GM18870 (cell line): ENCODE data around the gene PLA2G4A.
A peak's percentile ranks its signal among the peaks of the same experiment; 100 is the strongest.
"Not testable (repeated sequence)": the region's sequence is repeated elsewhere in the genome, so short reads cannot be mapped to it uniquely, and the experiment has no call there.

ENCODE experiments used
- ATAC-seq: cut with Tn5 transposase; IDR thresholded peaks from one replicate; pipeline ENCODE4 v1.9.1; 2021; ENCODE audit warnings: moderate library complexity; ENCODE audit not compliant: unreplicated experiment

The PLA2G4A gene

GRCh38 chr1:186915555-186915954 lies 86.8 kb downstream of the PLA2G4A start:
- ATAC-seq, result no peak

DNA sequence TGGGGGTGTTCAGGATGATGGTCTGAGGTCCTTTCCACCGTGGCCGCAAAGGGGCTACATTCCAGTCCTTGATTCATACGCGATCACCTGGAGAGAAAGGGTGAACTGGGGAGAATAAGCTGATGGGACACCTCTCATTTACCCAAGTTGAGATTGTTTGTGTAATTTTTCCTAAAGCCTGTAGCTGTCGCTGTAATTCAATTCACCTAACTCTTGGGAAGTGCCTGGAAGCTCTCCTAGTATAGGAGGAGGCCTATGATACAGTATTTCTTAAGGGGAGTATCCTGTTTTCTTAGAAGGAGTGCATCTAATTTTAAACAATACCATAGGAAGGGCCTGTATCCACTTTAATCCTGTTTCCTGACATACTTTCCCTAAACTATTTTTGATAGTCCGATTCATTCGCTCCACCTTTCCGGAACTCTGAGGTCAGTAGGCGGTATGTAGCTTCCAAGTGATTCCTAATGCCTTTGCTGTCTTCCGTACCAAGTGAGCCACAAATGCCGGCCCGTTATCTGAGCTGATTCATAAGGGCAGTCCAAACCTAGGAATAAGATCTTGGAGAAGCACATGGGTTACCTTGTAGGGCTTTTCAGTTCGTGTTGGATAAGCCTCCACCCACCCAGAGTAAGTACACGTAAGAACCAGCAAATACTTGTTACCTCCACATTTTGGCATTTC lies 88.5 kb downstream of the PLA2G4A start:
- ATAC-seq, result not testable (repeated sequence)

DNA sequence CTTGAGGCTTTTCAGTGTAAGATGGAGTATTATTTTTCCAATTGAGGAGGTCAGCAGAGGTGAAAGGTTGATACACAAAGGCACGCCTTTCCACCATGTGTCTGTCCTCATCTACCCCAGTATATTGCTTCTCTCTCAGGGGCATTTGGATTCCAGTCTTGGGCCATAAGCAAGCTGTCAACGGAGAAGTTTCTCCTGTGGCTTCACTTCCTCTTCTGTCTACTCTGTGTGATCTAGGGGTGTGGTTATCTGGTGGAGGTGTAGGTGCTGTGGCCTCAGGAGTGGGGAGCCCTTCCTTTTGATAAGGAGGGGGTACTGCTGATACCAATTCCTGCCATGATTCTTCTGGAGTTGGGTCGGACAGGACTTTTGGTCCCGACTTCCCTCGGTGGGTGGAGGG lies 92.6 kb downstream of the PLA2G4A start:
- not testable (repeated sequence) for ATAC-seq

DNA sequence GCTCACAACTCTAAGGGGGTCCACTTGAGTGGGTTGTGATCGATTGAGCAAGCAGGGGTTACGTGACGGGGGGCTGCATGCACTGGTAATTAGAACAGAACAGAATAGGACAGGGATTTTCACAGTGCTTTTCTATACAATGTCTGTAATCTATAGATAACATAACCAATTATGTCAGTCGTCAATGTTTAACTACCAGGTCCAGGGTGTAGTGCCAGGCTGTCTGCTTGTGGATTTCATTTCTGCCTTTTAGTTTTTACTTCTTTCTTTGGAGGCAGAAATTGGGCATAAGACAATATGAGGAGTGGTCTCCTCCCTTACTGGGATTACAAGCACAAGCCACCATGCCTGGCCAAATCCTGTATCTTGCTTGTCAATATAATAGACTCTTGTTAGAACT lies 94.1 kb downstream of the PLA2G4A start:
- not testable (repeated sequence) for ATAC-seq

GRCh38 chr1:186923486-186923885 lies 94.7 kb downstream of the PLA2G4A start:
- no peak for ATAC-seq

DNA sequence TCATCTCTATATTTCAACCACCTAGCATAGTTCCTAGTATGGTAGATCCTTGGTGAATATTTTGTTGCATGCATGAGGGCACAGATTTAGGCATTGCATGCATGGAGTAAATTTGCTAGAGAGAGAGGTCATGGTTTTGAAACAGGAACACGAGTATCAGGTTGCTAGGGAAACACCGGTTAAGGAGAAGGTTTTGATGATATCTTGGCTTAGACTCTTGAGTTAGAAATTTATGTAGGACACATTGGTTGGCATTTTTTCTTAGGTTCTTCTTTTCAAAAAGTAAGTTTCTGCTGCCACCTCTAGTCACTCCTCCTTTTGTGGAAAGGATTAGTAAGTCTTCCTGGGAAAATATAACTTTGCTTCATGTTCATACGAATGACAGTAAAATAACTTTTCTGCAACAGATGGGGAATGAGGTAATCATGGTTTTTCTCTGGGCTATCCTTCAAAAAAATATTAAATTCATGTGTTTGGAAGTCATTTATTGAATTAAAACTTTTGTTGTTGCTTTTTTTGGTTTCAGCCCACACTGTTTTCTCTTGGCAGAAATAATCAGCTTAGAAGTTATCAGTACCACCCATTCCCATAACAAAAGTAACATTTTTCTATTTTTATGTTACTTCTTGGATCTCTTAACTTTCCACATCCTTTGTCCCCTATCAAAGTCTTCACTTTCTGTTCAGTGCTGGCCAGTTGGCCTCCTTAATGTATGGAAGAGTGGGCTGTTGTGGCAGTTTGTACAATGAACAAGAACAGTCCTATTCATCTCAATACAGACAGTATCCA lies 97.3 kb downstream of the PLA2G4A start:
- no peak for ATAC-seq

DNA sequence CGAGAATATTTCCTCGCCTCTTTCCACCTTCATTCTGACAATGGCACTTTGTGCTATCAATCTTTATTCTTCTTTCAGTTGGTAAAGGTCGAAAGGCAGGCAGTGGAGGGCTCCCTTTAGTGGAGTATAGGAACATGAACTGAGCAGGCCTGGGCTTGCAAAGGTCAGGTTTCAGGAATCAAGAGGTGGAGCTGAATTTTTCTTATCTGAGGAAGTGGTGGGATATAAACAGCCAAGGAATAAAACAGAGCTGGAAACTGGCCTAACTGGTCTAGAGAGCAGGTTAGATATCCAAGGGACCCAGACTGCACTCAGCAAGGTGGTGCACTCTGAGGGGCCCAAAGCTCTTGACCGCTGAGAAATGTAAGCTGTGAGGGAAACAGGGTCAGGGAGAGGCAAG lies 99.1 kb downstream of the PLA2G4A start:
- no peak for ATAC-seq

DNA sequence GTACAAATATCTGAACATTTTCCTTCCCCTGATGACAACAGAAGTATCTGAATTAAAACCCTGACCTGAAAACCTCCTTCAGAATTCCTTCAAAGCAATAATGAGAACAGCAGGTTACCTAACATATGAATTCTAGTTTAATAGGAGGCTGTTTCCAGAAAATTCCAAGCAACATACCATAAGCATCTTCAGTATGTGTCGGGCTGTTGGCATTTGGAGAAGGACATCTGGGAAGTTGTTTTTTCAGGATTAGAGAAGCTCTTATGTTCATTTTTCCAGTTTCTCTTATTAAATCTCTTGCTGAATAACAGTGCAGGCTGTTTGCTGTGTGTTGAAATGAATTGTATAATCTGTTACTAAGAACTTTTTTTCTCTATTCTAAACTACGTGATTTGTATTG lies 101.5 kb downstream of the PLA2G4A start:
- no peak for ATAC-seq

DNA sequence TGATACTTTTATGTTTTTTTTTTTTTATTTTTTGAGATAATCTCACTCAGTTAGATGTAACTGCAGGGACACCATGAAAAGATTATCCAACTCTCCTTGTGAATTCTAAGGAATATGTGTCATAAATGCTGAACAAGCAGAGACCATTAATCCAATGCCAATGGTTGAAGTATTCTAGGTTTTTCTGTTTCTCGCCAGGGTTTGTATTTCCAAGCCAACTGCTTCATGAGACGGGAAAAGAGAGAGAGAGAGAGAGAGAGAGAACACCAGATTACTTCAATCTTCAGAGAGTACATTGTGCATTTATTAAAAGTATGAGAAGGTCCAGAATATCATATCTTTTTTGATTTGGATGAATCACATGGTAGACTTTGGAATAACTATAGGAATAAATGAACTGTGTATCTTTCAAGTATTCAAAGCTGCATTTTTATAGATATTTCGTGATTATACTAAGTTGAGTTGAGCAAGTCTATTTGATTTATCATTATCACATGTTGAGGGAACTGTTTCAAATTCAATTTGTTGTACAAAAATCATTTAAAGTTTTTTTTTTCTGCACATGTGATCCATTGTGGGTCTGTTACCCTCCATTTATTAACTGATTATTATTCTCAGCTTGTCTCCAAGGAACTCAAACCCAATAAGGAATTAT lies 108.4 kb downstream of the PLA2G4A start:
- ATAC-seq, result no peak

DNA sequence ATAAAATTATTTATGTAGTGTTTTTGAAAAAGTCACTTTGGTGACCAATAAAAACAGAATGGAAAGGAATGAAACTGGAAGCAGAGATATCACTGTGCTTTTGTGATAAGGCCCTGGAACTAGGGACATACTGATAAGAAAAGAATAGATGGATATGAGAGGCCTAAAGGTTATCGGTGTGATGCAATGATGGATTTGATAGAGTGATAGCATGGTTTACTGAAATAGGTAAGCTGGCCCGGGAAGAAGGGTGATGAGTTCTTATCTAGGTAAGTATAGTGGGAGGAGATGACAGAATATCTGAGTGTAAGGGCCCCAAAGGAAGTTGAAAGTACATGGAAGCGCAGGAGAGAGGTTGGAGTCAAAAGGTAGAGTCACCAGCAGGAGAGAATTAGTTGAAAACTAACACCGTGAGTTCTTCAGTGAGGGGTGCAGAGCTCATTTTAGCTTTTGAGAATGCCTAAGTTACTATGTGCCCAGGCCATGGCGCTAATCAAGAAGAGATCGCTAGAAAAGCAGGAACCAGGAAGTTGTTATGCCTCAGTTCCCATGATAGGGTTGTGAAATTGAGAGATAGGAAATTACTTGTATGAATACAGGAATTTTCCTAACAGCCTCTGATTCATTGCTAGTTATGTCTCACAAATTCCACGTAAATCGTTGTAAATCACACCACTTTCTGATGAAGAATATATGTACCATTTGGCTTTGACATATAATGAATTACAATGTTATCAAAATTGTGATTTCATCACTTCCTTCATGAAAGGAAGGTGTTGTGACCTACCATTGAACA lies 115.3 kb downstream of the PLA2G4A start:
- ATAC-seq, result no peak

- ATAC-seq, result no peak
Observed at GRCh38 chr1:186945146-186945545, 116.4 kb downstream of the PLA2G4A start.

DNA sequence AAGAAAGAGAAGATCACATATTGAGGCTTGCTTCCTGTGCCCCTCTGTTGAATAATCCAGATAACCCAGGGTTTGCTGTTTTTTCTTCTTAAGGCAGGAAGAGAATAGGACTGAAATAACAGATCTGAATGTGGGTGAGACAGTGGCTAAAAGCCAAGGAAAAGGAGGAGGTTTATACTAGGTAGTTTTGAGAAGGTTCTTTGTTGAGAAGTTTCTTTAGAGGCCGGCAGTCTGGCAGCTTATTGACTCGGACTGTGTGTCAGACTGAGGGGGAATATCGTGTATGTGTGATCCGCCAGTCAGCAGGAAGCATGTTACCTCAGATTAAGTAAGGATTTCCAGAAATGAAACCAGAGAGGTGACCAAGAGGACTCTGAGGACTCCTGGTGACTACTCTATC lies 119.8 kb downstream of the PLA2G4A start:
- ATAC-seq, result no peak

- ATAC-seq, result no peak
Observed at GRCh38 chr1:186949173-186949572, 120.4 kb downstream of the PLA2G4A start.

DNA sequence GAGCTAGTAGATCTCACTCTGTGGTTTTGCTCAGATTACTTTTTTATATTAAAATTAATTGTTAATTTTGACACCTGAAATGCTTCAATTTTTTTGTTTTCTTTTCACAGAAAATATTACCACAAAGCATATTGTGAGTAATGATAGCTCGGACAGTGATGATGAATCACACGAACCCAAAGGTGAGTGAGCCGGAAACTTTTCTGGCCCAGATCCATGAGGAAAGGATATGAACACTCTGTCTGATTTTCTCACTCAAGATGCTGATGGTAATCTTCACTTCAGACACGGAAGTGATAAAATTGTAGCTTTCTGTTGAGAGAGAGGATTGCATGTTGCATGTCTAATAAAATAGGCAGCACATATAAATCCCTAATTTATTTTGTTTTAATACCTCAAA lies 121.8 kb downstream of the PLA2G4A start:
- ATAC-seq, result no peak

DNA sequence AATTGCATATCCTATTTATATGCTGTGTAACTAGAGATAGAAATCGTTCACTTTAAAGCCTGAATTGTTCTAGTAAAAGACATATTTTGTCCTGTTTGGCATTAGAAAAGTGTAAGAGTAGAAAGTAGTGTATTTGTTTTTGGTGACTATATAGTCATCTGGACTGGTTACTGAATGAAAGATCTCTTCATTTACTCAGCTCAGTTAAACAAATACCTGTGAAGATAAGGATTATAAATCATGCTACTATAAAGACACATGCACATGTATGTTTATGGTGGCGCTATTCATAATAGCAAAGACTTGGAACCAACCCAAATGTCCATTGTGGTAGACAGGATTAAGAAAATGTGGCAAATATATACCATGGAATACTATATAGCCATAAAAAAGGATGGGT lies 125.1 kb downstream of the PLA2G4A start:
- ATAC-seq, result no peak

- ATAC-seq, result no peak
Observed at GRCh38 chr1:186957314-186957713, 128.6 kb downstream of the PLA2G4A start.

- no peak for ATAC-seq
Observed at GRCh38 chr1:186958520-186958919, 129.8 kb downstream of the PLA2G4A start.

- no peak for ATAC-seq
Observed at GRCh38 chr1:186960861-186961260, 132.1 kb downstream of the PLA2G4A start.

DNA sequence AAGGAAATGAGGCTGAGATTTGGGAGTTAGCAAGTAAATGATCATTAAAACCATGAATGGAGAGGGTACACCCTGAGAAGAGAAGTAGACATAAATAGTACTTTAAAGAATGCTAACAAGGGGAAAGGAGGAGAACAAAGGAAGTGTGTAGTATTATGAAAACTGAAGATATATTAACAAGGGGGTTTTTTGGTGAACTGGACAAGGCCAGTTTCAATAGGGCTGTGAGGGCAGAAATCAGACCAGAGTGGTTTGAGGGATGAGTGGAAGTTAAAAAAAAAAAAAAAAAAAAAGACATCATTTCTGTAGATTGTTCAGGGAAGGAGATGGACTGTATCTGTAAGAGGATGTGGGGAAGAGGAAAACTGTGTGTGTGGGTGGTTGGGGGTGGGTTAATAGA lies 137.1 kb downstream of the PLA2G4A start:
- peak; percentile 42 for ATAC-seq

DNA sequence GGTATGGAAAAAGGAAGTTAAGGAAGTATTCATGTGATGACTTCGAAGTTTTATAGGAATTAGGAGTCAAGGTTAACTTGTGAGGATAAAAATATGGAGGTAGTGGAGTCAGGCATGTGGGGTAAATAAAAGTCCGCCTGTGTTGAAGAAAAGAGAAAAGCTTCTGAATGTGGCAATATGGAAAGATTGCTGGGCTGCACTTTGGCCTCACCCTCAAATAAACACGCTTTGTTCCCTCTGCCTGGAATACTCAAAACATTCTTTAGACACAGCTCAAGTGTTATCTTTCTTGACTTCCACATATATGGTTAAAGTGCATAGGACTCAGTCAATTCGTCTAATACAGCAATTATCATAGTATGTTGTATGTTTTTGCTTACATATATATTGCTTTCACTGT lies 137.7 kb downstream of the PLA2G4A start:
- ATAC-seq, result no peak
